Kidney epithelial cell (primary cell): Measurements from ENCODE around the gene EXOSC3. TPM values are rescaled to one million over a fixed set of nuclear protein-coding genes. Genes with fewer than 3 reads are reported as not detected.

Experiments used
- DNase-seq: peaks from one replicate; pipeline ENCODE4 v3.0.0-alpha.2; 2010; ENCODE audit warnings: low read depth
- H3K27me3 ChIP-seq: 2 replicates; pipeline ENCODE4 v1.6.0; 2011; ENCODE audit warnings: low read length; ENCODE audit not compliant: control insufficient read depth, insufficient read depth
- H3K36me3 ChIP-seq: 2 replicates; pipeline ENCODE4 v1.5.1; 2011; ENCODE audit warnings: low read length; ENCODE audit not compliant: control insufficient read depth, insufficient read depth
- H3K4me3 ChIP-seq: 2 replicates; pipeline ENCODE4 v1.5.1; 2011; ENCODE audit warnings: low read depth, mild to moderate bottlenecking, control low read depth, low read length
- total RNA-seq: library from RNA; depleted of rRNA; stranded (reverse); fragments of >200 nt; gene quantifications from 2 replicates; pipeline ENCODE4 v1.2.3, GENCODE V29; 2015
- TF ChIP-seq, protein P1 (sequence below): IDR thresholded peaks from 2 replicates; pipeline ENCODE4 v1.5.1; 2011; ENCODE audit warnings: mild to moderate bottlenecking, moderate library complexity, low read length, control low read depth, inconsistent platforms; ENCODE audit not compliant: insufficient read depth, poor library complexity, severe bottlenecking

Gene EXOSC3
- total RNA-seq, 1 donor from 2014 or later, result 27.6 TPM

- Histone ChIP-seq H3K36me3 (no peaks in the 10 kb centered on the region), H3K27me3 (no peaks in the 10 kb centered on the region), H3K4me3 (no peak overlapping the region)
- TF ChIP-seq, protein P1, sequence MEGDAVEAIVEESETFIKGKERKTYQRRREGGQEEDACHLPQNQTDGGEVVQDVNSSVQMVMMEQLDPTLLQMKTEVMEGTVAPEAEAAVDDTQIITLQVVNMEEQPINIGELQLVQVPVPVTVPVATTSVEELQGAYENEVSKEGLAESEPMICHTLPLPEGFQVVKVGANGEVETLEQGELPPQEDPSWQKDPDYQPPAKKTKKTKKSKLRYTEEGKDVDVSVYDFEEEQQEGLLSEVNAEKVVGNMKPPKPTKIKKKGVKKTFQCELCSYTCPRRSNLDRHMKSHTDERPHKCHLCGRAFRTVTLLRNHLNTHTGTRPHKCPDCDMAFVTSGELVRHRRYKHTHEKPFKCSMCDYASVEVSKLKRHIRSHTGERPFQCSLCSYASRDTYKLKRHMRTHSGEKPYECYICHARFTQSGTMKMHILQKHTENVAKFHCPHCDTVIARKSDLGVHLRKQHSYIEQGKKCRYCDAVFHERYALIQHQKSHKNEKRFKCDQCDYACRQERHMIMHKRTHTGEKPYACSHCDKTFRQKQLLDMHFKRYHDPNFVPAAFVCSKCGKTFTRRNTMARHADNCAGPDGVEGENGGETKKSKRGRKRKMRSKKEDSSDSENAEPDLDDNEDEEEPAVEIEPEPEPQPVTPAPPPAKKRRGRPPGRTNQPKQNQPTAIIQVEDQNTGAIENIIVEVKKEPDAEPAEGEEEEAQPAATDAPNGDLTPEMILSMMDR, result no peak
- DNase-seq, result no peak
These were observed 13.8 kb upstream of the EXOSC3 start for GRCh38 chr9:37798677-37799076.

DNA sequence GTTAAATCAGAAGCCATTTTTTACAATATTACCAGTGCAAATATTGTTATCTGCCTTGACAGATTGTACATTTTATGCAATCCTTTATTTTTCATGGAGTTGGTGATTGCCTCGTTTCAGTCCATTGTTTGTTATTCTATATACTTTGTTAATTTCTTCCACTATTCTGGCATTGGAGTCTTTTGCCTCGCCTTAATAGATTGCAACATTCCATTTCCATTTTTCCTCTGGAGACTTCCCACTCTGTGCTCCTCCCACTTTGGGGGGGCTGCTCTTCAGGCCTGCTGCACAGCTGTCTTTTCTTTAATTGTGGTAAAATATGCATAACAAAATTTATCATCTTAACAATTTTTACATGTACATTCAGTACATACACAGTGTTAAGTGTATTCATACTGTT is 11.4 kb upstream of the EXOSC3 start:
- no peaks in the 10 kb centered on the region for H3K36me3 ChIP-seq
- H3K27me3 ChIP-seq, result no peaks in the 10 kb centered on the region
- TF ChIP-seq, protein P1, result no peak
- H3K4me3 ChIP-seq, result no peak overlapping the region
- no peak for DNase-seq

DNA sequence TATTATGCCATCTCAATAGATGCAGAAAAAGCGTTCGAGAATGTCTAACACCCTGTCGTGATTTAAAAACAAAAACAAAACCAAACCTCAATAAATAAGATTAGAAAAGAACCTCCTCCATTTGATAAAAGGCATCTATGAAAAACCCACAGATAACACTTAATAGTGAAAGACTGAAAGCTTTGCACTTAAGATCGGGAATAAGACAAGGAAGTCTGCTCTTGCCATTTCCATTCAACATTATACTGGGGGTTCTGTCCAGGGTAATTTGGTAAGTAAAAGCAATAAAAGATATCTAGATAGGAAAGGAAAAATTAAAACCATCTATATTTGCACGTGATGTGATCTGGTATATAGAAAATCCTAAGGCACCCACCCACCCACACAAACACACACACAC is 7.3 kb upstream of the EXOSC3 start:
- Histone ChIP-seq H3K36me3 (no peaks in the 10 kb centered on the region), H3K27me3 (no peaks in the 10 kb centered on the region), H3K4me3 (no peak overlapping the region)
- TF ChIP-seq, protein P1, result no peak
- no peak for DNase-seq

DNA sequence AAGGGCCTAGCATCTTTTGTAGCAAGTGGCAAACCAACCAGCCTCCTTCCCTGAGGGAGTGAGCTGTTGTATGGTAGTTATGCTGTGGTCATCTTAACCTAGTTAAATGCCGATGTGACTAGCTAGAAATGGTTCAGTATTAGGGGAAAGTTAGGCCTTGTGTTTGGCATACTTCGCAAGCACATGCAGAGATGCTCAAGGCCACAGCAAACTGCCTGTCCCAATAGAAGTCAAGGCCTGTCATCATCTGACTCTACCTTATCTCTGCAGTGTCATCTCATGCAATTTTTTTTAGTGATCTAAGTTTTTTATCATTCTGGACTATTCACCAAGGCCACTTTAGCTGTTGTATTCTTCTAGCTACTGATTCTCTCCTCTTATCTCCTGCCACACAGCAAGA is 5.2 kb upstream of the EXOSC3 start:
- Histone ChIP-seq H3K4me3 (no peak overlapping the region), H3K27me3 (no peaks in the 10 kb centered on the region), H3K36me3 (no peaks in the 10 kb centered on the region)
- TF ChIP-seq, protein P1, result no peak
- no peak for DNase-seq

- Histone ChIP-seq H3K36me3 (no peaks in the 10 kb centered on the region), H3K27me3 (no peaks in the 10 kb centered on the region), H3K4me3 (no peak overlapping the region)
- no peak for DNase-seq
- TF ChIP-seq, protein P1, result no peak
These were observed 3.5 kb upstream of the EXOSC3 start for GRCh38 chr9:37788332-37788731.

GRCh38 chr9:37787059-37787458 is 2.2 kb upstream of the EXOSC3 start:
- Histone ChIP-seq H3K4me3 (no peak overlapping the region), H3K27me3 (no peaks in the 10 kb centered on the region), H3K36me3 (peaks cover 1% of the 10 kb centered on the region)
- DNase-seq, result no peak
- TF ChIP-seq, protein P1, result no peak
